PC-9 (cell line): ENCODE measurements around the gene MFF.

ENCODE experiments used
- EZH2 ChIP-seq: fragments of 200-600 bp; sonication (generic); IDR thresholded peaks from 2 replicates; pipeline ENCODE4 v1.8.0; 2017; ENCODE audit warnings: antibody characterized with exemption, low read depth
- TF ChIP-seq, protein P1 (sequence below): fragments of 200-600 bp; sonication (generic); conservative IDR thresholded peaks from 2 replicates; pipeline ENCODE4 v1.6.1; 2017; ENCODE audit warnings: mixed run types, antibody characterized with exemption, mild to moderate bottlenecking, moderate library complexity

DNA sequence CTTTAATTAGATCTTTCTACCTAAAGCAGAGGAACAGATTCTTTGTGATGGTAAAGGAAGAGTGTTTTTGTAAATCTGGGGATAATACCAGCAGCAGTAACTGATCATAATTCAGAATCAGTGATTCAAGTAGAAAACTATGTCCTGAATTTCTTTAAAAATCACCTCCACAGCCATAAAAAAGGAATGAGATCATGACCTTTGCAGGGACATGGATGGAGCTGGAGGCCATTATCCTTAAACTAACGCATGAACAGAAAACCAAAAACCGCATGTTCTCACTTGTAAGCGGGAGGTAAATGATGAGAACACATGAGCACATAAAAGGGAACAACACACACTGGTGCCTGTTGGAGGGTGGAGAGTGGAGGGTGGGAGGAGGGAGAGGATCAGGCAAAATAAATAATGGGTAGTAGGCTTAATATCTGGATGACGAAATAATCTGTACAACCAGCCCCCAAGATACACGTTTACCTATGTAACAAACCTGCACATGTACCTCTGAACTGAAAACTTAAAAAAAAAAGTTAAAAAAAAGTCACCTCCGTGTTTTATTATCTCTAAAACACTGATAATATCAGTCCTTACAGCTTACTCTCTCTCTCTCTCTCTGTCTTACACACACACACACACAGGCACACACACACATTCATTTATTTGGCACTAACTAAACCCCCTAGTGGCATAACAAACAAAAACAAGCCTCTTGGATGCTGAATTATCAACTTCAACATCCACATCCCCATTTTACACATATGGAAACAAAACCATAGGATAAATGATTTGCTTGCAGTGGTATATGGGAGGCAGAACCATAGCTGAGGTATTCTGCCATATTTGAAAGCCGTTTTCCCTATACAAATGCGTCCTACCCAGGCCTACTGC, 52.7 kb downstream of the MFF start:
- no peak for TF ChIP-seq EZH2
- TF ChIP-seq, protein P1, sequence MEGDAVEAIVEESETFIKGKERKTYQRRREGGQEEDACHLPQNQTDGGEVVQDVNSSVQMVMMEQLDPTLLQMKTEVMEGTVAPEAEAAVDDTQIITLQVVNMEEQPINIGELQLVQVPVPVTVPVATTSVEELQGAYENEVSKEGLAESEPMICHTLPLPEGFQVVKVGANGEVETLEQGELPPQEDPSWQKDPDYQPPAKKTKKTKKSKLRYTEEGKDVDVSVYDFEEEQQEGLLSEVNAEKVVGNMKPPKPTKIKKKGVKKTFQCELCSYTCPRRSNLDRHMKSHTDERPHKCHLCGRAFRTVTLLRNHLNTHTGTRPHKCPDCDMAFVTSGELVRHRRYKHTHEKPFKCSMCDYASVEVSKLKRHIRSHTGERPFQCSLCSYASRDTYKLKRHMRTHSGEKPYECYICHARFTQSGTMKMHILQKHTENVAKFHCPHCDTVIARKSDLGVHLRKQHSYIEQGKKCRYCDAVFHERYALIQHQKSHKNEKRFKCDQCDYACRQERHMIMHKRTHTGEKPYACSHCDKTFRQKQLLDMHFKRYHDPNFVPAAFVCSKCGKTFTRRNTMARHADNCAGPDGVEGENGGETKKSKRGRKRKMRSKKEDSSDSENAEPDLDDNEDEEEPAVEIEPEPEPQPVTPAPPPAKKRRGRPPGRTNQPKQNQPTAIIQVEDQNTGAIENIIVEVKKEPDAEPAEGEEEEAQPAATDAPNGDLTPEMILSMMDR = 0 out of 2 replicates have a peak, but pooled peaks have one; percentile 24
